NB4 (cell line): ENCODE measurements around the gene ACTA2.

Experiments used
- DNase-seq: peaks from one replicate; pipeline ENCODE4 v3.0.0; 2010; ENCODE audit warnings: low read depth
- H3K4me3 ChIP-seq: one replicate; pipeline ENCODE4 v1.5.1; 2011; ENCODE audit warnings: mild to moderate bottlenecking, low read depth, low read length, moderate library complexity
- MYC ChIP-seq: IDR thresholded peaks from 2 replicates; pipeline ENCODE4 v1.6.1; 2011; ENCODE audit warnings: low read depth, low read length
- POLR2A ChIP-seq: IDR thresholded peaks from 2 replicates; pipeline ENCODE4 v1.6.1; 2011; ENCODE audit warnings: mild to moderate bottlenecking; ENCODE audit not compliant: insufficient read length; ENCODE audit errors: extremely low read depth
- TF ChIP-seq, protein P1 (sequence below): IDR thresholded peaks from one replicate; pipeline ENCODE4 v1.5.1; 2012; ENCODE audit warnings: low read depth, low read length
- TF ChIP-seq, protein P2 (sequence below): IDR thresholded peaks from 2 replicates; pipeline ENCODE4 v1.6.1; 2011; ENCODE audit warnings: low read depth, low read length

The ACTA2 gene

DNA sequence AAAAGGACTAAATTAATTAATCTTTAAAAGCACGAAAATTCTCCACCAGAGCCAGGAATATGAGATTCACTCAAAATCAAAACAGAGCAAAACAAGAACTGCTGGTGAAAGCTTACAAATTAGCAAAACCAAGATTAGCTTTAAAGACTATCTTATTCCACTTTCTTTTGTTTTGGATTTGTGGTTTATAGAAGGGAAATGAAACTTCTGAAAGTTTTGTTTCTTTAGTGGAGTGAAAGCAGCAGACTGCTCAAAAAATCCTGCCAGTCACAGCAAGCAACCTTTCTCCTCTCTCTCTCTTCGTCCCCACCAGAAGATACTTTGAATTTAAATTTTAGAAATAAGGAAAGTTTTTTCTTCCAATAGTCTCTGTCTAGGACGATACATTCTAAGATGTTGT, 7.8 kb downstream of the ACTA2 start:
- H3K4me3 ChIP-seq: no peak overlapping the region
- TF ChIP-seq, protein P1, sequence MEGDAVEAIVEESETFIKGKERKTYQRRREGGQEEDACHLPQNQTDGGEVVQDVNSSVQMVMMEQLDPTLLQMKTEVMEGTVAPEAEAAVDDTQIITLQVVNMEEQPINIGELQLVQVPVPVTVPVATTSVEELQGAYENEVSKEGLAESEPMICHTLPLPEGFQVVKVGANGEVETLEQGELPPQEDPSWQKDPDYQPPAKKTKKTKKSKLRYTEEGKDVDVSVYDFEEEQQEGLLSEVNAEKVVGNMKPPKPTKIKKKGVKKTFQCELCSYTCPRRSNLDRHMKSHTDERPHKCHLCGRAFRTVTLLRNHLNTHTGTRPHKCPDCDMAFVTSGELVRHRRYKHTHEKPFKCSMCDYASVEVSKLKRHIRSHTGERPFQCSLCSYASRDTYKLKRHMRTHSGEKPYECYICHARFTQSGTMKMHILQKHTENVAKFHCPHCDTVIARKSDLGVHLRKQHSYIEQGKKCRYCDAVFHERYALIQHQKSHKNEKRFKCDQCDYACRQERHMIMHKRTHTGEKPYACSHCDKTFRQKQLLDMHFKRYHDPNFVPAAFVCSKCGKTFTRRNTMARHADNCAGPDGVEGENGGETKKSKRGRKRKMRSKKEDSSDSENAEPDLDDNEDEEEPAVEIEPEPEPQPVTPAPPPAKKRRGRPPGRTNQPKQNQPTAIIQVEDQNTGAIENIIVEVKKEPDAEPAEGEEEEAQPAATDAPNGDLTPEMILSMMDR: no peak
- TF ChIP-seq, protein P2, sequence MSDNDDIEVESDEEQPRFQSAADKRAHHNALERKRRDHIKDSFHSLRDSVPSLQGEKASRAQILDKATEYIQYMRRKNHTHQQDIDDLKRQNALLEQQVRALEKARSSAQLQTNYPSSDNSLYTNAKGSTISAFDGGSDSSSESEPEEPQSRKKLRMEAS: no peak
- no peak for TF ChIP-seq POLR2A
- TF ChIP-seq MYC: no peak
- DNase-seq: no peak

- TF ChIP-seq, protein P1: no peak
- no peak for TF ChIP-seq POLR2A
- no peak for TF ChIP-seq MYC
- TF ChIP-seq, protein P2: no peak
- no peak overlapping the region for H3K4me3 ChIP-seq
- DNase-seq: no peak
Measured at GRCh38 chr10:88943778-88944177, 8.8 kb downstream of the ACTA2 start.

GRCh38 chr10:88941026-88941425, 11.5 kb downstream of the ACTA2 start:
- no peak overlapping the region for H3K4me3 ChIP-seq
- TF ChIP-seq, protein P2: no peak
- TF ChIP-seq MYC (no peak), POLR2A (no peak)
- TF ChIP-seq, protein P1: no peak
- no peak for DNase-seq

- no peak for DNase-seq
- H3K4me3 ChIP-seq: no peak overlapping the region
- TF ChIP-seq, protein P2: no peak
- TF ChIP-seq POLR2A (no peak), MYC (no peak)
- TF ChIP-seq, protein P1: no peak
Measured at GRCh38 chr10:88938938-88939337, 13.6 kb downstream of the ACTA2 start.

- H3K4me3 ChIP-seq: no peak overlapping the region
- no peak for DNase-seq
- TF ChIP-seq POLR2A (no peak), MYC (no peak)
- TF ChIP-seq, protein P2: no peak
- TF ChIP-seq, protein P1: no peak
Measured at GRCh38 chr10:88938039-88938438, 14.5 kb downstream of the ACTA2 start.

GRCh38 chr10:88936656-88937055, 15.9 kb downstream of the ACTA2 start:
- no peak for DNase-seq
- no peak for TF ChIP-seq MYC

More at GRCh38 chr10:88936656-88937055, 15.9 kb downstream of the ACTA2 start:
- no peak overlapping the region for H3K4me3 ChIP-seq
